Keratinocyte (primary cell): ENCODE data around the gene DNAJB11. TPM values are rescaled to one million over a fixed set of nuclear protein-coding genes. Genes with fewer than 3 reads are reported as not detected.
"Not testable (repeated sequence)": the region's sequence is repeated elsewhere in the genome, so short reads cannot be mapped to it uniquely, and the experiment has no call there.

Experiments used
- DNase-seq: peaks from one replicate; pipeline ENCODE4 v3.0.0-alpha.2; 2011; ENCODE audit warnings: low read depth, missing footprints, low spot score
- FAIRE-seq: peaks from 2 replicates; lab custom pipeline; 2011; peaks lifted over from hg19 to GRCh38; lab: Jason Lieb, UNC
- H2AFZ ChIP-seq: 2 replicates; pipeline ENCODE4 v1.6.0; 2012; ENCODE audit warnings: low read length, control low read depth, inconsistent platforms; ENCODE audit not compliant: control insufficient read depth
- H3K27ac ChIP-seq: 2 replicates; pipeline ENCODE4 v1.5.1; 2011; ENCODE audit warnings: low read length; ENCODE audit not compliant: control insufficient read depth, insufficient read depth
- H3K27me3 ChIP-seq: 3 replicates; pipeline ENCODE4 v1.6.0; 2011; ENCODE audit warnings: low read length; ENCODE audit not compliant: control insufficient read depth, insufficient read depth; ENCODE audit errors: extremely low read depth
- H3K36me3 ChIP-seq, 2 experiments: 2 replicates in 1 of 2; 3 replicates in 1 of 2; pipeline ENCODE4 v1.5.1; 2011; ENCODE audit warnings: low read length in 2 of 2, mild to moderate bottlenecking in 1 of 2; ENCODE audit not compliant: control insufficient read depth in 2 of 2, insufficient read depth in 2 of 2; ENCODE audit errors: extremely low read depth in 1 of 2
- H3K4me1 ChIP-seq: 3 replicates; pipeline ENCODE4 v1.5.1; 2011; ENCODE audit warnings: low read length; ENCODE audit not compliant: control insufficient read depth, insufficient read depth; ENCODE audit errors: extremely low read depth
- H3K4me2 ChIP-seq: 3 replicates; pipeline ENCODE4 v1.6.0; 2011; ENCODE audit warnings: low read depth, low read length; ENCODE audit not compliant: control insufficient read depth, insufficient read depth; ENCODE audit errors: extremely low read depth
- H3K4me3 ChIP-seq, 3 experiments: fragments of 200-600 bp in 1 of 3; sonication (generic) in 1 of 3; 2 replicates in 2 of 3; 3 replicates in 1 of 3; pipeline ENCODE4 v1.5.1; 2011 to 2016; ENCODE audit warnings: low read length in 3 of 3, mild to moderate bottlenecking in 3 of 3, control low read depth in 2 of 3, inconsistent platforms in 1 of 3, low read depth in 1 of 3, mixed read lengths in 1 of 3, mixed run types in 1 of 3, moderate library complexity in 1 of 3; ENCODE audit not compliant: control insufficient read depth in 2 of 3, insufficient read depth in 2 of 3; ENCODE audit errors: extremely low read depth in 1 of 3
- H3K79me2 ChIP-seq: 2 replicates; pipeline ENCODE4 v1.6.0; 2012; ENCODE audit warnings: low read length; ENCODE audit not compliant: control insufficient read depth, insufficient read depth
- H3K9ac ChIP-seq: 3 replicates; pipeline ENCODE4 v1.6.0; 2011; ENCODE audit warnings: low read length; ENCODE audit not compliant: control insufficient read depth, insufficient read depth; ENCODE audit errors: extremely low read depth
- H3K9me1 ChIP-seq: 3 replicates; pipeline ENCODE4 v1.6.0; 2011; ENCODE audit warnings: low read length; ENCODE audit not compliant: control insufficient read depth, insufficient read depth; ENCODE audit errors: extremely low read depth
- H3K9me3 ChIP-seq: 2 replicates; pipeline ENCODE4 v1.5.1; 2012; ENCODE audit warnings: low read depth, low read length; ENCODE audit not compliant: control insufficient read depth
- H4K20me1 ChIP-seq: 3 replicates; pipeline ENCODE4 v1.6.0; 2011; ENCODE audit warnings: low read length; ENCODE audit not compliant: control insufficient read depth, insufficient read depth; ENCODE audit errors: extremely low read depth
- CTCF ChIP-seq, 3 experiments: IDR thresholded peaks in 1 of 3; conservative IDR thresholded peaks in 1 of 3; optimal IDR thresholded peaks in 1 of 3; 2 replicates in 2 of 3; 3 replicates in 1 of 3; pipeline versions ENCODE3 to v1.5.1; 2011; ENCODE audit warnings: low read length in 3 of 3, mild to moderate bottlenecking in 3 of 3, moderate library complexity in 2 of 3, control low read depth in 1 of 3, inconsistent platforms in 1 of 3; ENCODE audit not compliant: insufficient read depth in 2 of 3; ENCODE audit errors: extremely low read depth in 1 of 3
- EZH2 ChIP-seq: IDR thresholded peaks from one replicate; pipeline ENCODE4 v1.6.1; 2012; ENCODE audit warnings: inconsistent platforms, mild to moderate bottlenecking, low read length, moderate library complexity
- dilution Hi-C: fragments of 300-500 bp; cut with MboI; formaldehyde crosslinking; loops from one replicate; pipeline ENCODE4 v1.7.0; 2020; ENCODE audit warnings: low sequenced_read_pairs; ENCODE audit not compliant: extremely low pct_ligation_motif_present
- polyA plus RNA-seq, 5 experiments: library from polyadenylated mRNA; depleted of rRNA in 3 of 5; stranded (reverse) in 3 of 5; stranded (forward) in 1 of 5; unstranded in 1 of 5; fragments of >200 nt; gene quantifications; 1 replicate in 1 of 5; 2 replicates in 3 of 5; 3 replicates in 1 of 5; pipeline versions ENCODE4 v1.2.1 to v1.2.3, GENCODE V29; 2011 to 2012; ENCODE audit warnings: missing spikeins in 2 of 5, low read depth in 1 of 5, low replicate concordance in 1 of 5
- small RNA-seq, 3 experiments: library from RNA; depleted of rRNA; stranded (forward); fragments of <200 nt; gene quantifications; one replicate each; pipeline ENCODE3, GENCODE V24; 2012; ENCODE audit warnings: low read depth in 3 of 3, low replicate concordance in 1 of 3; ENCODE audit not compliant: insufficient read length in 3 of 3

DNAJB11 gene
- polyA plus RNA-seq, 1 donor (not counting 4 experiments of a cell fraction or from before 2014, with no cell fraction given) = 61.8 TPM

- no peak overlapping the region for H2AFZ ChIP-seq
- no peak for DNase-seq
- no peaks in the 10 kb centered on the region for H3K9me1 ChIP-seq
- H3K27ac ChIP-seq = no peak overlapping the region
- H3K9ac ChIP-seq = no peak overlapping the region
- H3K79me2 ChIP-seq = no peaks in the 10 kb centered on the region
- no peak overlapping the region for H3K4me3 ChIP-seq
- FAIRE-seq = no peak
- peaks cover 7% of the 10 kb centered on the region for H3K4me1 ChIP-seq
- H3K27me3 ChIP-seq = no peaks in the 10 kb centered on the region
- no peaks in the 10 kb centered on the region for H4K20me1 ChIP-seq
- dilution Hi-C loops = no loop called here
- TF ChIP-seq EZH2 (no peak), CTCF (optimal IDR thresholded peaks at IDR 0.05 in 1 of 3, IDR thresholded peaks at IDR 0.05 in 1 of 3, conservative IDR thresholded peaks at IDR 0.05 in 1 of 3; ENCODE audit: extremely low read depth in 1 of 3, insufficient read depth in 2 of 3, low read length in 3 of 3) (no peak)
- H3K4me2 ChIP-seq = no peak overlapping the region
- no peaks in the 10 kb centered on the region for H3K9me3 ChIP-seq
- H3K36me3 ChIP-seq = no peaks in the 10 kb centered on the region
These were observed 63.0 kb downstream of the DNAJB11 start for GRCh38 chr3:186633481-186633880.

GRCh38 chr3:186634207-186634606 lies 63.7 kb downstream of the DNAJB11 start:
- H3K9ac ChIP-seq, H3K79me2 ChIP-seq, FAIRE-seq, H3K27me3 ChIP-seq, H3K9me3 ChIP-seq, dilution Hi-C loops, H3K4me1 ChIP-seq, H3K4me2 ChIP-seq, H3K4me3 ChIP-seq, H3K27ac ChIP-seq, H3K36me3 ChIP-seq, H4K20me1 ChIP-seq, H3K9me1 ChIP-seq, DNase-seq, H2AFZ ChIP-seq: not testable (repeated sequence)

Small RNA genes lying within 50 kb of the gene (small RNA-seq; reads per million reads assigned to genes)
- gene RF00017 = 0 reads per million in 3 experiments

Other genes with a start within 250 kb of the DNAJB11 start
- 0.04 to 0.52 TPM (median 0.22 TPM) in 3 replicates for gene DGKG, start 208.5 kb upstream of the DNAJB11 start, polyA plus RNA-seq
- 1.1 to 5.2 TPM (median 3.4 TPM) in 3 replicates for gene CRYGS, start 26.3 kb upstream of the DNAJB11 start, polyA plus RNA-seq
- gene TBCCD1, start 3.4 kb upstream of the DNAJB11 start, polyA plus RNA-seq = 14.2 to 15.8 TPM (median 15.0 TPM) in 3 replicates
- 0.42 to 0.73 TPM (median 0.59 TPM) in 3 replicates for gene AHSG, start 42.3 kb downstream of the DNAJB11 start, polyA plus RNA-seq
- 0.05 to 0.35 TPM (median 0.25 TPM) in 3 replicates for gene FETUB, start 69.7 kb downstream of the DNAJB11 start, polyA plus RNA-seq
- gene HRG, start 95.3 kb downstream of the DNAJB11 start, polyA plus RNA-seq = 0.03 TPM in 2 of 3 replicates, not detected in the other
- 0.12 TPM in 1 of 3 replicates, not detected in the others for gene KNG1, start 146.6 kb downstream of the DNAJB11 start, polyA plus RNA-seq
- 208 to 568 TPM (median 416 TPM) in 3 replicates for gene EIF4A2, start 212.9 kb downstream of the DNAJB11 start, polyA plus RNA-seq
- 8.1 to 22.8 TPM (median 19.7 TPM) in 3 replicates for gene RFC4, start 235.8 kb downstream of the DNAJB11 start, polyA plus RNA-seq